ENCODE results near the gene SNX4.

DNA sequence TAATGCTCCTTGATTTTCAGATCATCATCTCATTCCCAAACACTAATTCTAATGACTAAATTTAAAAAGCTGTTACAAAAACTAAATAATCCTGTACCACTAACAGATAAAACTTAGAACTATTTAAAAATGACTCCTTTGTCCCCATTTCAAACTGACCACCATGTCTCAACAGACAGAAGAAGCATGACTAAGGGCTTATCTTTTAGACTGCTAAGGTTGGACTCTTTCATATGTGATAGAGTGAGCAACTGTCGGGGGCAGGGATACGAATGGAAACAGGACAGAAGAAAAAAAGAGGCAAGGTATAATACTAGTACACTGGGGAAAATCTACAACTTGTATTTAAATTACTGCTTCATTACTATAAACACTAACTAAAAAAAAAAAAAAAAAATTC, 23.3 kb downstream of the SNX4 start:
- no peak for TF ChIP-seq POLR2A (IDR thresholded peaks at IDR 0.05)
- TF ChIP-seq, protein P1, sequence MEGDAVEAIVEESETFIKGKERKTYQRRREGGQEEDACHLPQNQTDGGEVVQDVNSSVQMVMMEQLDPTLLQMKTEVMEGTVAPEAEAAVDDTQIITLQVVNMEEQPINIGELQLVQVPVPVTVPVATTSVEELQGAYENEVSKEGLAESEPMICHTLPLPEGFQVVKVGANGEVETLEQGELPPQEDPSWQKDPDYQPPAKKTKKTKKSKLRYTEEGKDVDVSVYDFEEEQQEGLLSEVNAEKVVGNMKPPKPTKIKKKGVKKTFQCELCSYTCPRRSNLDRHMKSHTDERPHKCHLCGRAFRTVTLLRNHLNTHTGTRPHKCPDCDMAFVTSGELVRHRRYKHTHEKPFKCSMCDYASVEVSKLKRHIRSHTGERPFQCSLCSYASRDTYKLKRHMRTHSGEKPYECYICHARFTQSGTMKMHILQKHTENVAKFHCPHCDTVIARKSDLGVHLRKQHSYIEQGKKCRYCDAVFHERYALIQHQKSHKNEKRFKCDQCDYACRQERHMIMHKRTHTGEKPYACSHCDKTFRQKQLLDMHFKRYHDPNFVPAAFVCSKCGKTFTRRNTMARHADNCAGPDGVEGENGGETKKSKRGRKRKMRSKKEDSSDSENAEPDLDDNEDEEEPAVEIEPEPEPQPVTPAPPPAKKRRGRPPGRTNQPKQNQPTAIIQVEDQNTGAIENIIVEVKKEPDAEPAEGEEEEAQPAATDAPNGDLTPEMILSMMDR (IDR thresholded peaks at IDR 0.05): no peak
- no peak for TF ChIP-seq POLR2AphosphoS5 (IDR thresholded peaks at IDR 0.05; ENCODE audit: insufficient read depth in 1 of 2, low read depth in 1 of 2)
